ENCODE results near the gene RAPGEF1. TPM values are rescaled to one million over a fixed set of nuclear protein-coding genes. Genes with fewer than 3 reads are reported as not detected.
A peak's percentile ranks its signal among the peaks of the same experiment; 100 is the strongest.

RAPGEF1 gene
- total and polyA plus RNA-seq, 2 of the 13 experiments (the other 11 are each of a cell fraction or from before 2014, with no cell fraction given): 21.2 to 38.9 TPM

DNA sequence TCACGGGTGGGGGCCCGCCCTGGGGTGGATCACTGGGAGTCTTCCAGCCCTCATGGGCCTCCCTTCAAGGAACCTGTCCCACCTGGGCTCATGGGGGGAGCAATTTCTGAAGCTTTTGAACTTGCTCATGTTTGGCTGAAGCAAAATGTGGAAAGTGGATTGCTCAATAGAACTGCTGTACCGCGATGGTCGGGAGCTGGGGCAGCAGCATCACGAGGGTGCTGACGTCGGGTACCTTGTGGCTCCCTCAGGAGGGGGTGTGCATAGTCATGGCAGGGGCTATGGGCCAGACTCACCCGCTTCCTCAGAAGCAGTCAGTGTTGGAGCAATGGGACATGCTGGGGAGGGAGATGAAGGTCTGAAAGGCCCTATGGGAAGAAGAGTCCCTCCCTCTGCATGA is 136.7 kb downstream of the RAPGEF1 start:
- intact Hi-C loops (cut with micrococcal nuclease; ENCODE audit: unreplicated experiment): no loop called here
- DNase-seq (ENCODE audit: low spot score): no peak
- ChIA-PET POLR2A (interaction anchor here (1.5 to 2.0 kb wide), 2 partner anchors 132 to 134 kb away, joined by 4 to 8 read pairs; no protein-coding TSS in a partner anchor), CTCF (ENCODE audit: low intra/inter-chr PET ratio, low total read pairs) (no interaction called here)
- H3K4me2 ChIP-seq (ENCODE audit: low read depth, low read length): no peak overlapping the region
- no peak for FAIRE-seq
- no peak for ATAC-seq
- BruUV-seq (replicated peaks): no TSS peak
- WGBS (ENCODE audit: low lambda C conversion rate): 86% methylated on average over 7 of the region's 9 CpGs
- H3K36me3 ChIP-seq (replicated peaks in 1 of 2; ENCODE audit: control insufficient read depth in 1 of 2, insufficient read depth in 2 of 2, low read length in 2 of 2): peaks cover 6 to 7% of the 10 kb centered on the region in 2 experiments
- no peak overlapping the region for H3K9ac ChIP-seq (ENCODE audit: insufficient read depth, low read depth, low read length)
- no peak overlapping the region for H3K4me3 ChIP-seq (replicated peaks in 1 of 3; ENCODE audit: insufficient read depth in 1 of 3, low read depth in 2 of 3, low read length in 3 of 3)
- no peak overlapping the region for H2AFZ ChIP-seq (ENCODE audit: low read length)
- in situ Hi-C loops (cut with HindIII; ENCODE audit: extremely low pct_ligation_motif_present, low pct_unique_long_range_greater_than_20kb): no loop called here
- H3K27ac ChIP-seq (ENCODE audit: extremely low read length, insufficient read depth, low read length): no peak overlapping the region
- no peaks in the 10 kb centered on the region for H3K79me2 ChIP-seq (ENCODE audit: insufficient read depth, low read length)
- H4K20me1 ChIP-seq (ENCODE audit: insufficient read depth, low read length): no peaks in the 10 kb centered on the region
- H3K4me1 ChIP-seq (ENCODE audit: insufficient read depth, low read length): peaks cover 73% of the 10 kb centered on the region
- no peaks in the 10 kb centered on the region for H3K27me3 ChIP-seq (ENCODE audit: control insufficient read depth in 1 of 2, insufficient read depth in 2 of 2, low read length in 2 of 2)
- no peaks in the 10 kb centered on the region for H3K9me3 ChIP-seq (ENCODE audit: low read length)
- no peak for TF ChIP-seq SIX1 (CRISPR knock-in tag; IDR thresholded peaks at IDR 0.05; ENCODE audit: borderline replicate concordance)
- no peak for TF ChIP-seq MIER2 (CRISPR knock-in tag; IDR thresholded peaks at IDR 0.05)
- TF ChIP-seq MED1 (CRISPR knock-in tag; IDR thresholded peaks at IDR 0.05): no peak
- TF ChIP-seq, protein P1, sequence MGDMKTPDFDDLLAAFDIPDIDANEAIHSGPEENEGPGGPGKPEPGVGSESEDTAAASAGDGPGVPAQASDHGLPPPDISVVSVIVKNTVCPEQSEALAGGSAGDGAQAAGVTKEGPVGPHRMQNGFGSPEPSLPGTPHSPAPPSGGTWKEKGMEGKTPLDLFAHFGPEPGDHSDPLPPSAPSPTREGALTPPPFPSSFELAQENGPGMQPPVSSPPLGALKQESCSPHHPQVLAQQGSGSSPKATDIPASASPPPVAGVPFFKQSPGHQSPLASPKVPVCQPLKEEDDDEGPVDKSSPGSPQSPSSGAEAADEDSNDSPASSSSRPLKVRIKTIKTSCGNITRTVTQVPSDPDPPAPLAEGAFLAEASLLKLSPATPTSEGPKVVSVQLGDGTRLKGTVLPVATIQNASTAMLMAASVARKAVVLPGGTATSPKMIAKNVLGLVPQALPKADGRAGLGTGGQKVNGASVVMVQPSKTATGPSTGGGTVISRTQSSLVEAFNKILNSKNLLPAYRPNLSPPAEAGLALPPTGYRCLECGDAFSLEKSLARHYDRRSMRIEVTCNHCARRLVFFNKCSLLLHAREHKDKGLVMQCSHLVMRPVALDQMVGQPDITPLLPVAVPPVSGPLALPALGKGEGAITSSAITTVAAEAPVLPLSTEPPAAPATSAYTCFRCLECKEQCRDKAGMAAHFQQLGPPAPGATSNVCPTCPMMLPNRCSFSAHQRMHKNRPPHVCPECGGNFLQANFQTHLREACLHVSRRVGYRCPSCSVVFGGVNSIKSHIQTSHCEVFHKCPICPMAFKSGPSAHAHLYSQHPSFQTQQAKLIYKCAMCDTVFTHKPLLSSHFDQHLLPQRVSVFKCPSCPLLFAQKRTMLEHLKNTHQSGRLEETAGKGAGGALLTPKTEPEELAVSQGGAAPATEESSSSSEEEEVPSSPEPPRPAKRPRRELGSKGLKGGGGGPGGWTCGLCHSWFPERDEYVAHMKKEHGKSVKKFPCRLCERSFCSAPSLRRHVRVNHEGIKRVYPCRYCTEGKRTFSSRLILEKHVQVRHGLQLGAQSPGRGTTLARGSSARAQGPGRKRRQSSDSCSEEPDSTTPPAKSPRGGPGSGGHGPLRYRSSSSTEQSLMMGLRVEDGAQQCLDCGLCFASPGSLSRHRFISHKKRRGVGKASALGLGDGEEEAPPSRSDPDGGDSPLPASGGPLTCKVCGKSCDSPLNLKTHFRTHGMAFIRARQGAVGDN (CRISPR knock-in tag; IDR thresholded peaks at IDR 0.05): peak; percentile 61; the same call in 1 of the 2 replicates
- TF ChIP-seq, protein P2, sequence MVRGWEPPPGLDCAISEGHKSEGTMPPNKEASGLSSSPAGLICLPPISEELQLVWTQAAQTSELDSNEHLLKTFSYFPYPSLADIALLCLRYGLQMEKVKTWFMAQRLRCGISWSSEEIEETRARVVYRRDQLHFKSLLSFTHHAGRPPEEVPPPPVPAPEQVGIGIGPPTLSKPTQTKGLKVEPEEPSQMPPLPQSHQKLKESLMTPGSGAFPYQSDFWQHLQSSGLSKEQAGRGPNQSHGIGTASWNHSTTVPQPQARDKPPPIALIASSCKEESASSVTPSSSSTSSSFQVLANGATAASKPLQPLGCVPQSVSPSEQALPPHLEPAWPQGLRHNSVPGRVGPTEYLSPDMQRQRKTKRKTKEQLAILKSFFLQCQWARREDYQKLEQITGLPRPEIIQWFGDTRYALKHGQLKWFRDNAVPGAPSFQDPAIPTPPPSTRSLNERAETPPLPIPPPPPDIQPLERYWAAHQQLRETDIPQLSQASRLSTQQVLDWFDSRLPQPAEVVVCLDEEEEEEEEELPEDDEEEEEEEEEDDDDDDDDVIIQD (CRISPR knock-in tag; IDR thresholded peaks at IDR 0.05; ENCODE audit: low read depth): no peak
- TF ChIP-seq FOXK2 (IDR thresholded peaks at IDR 0.05): no peak
- TF ChIP-seq, protein P3, sequence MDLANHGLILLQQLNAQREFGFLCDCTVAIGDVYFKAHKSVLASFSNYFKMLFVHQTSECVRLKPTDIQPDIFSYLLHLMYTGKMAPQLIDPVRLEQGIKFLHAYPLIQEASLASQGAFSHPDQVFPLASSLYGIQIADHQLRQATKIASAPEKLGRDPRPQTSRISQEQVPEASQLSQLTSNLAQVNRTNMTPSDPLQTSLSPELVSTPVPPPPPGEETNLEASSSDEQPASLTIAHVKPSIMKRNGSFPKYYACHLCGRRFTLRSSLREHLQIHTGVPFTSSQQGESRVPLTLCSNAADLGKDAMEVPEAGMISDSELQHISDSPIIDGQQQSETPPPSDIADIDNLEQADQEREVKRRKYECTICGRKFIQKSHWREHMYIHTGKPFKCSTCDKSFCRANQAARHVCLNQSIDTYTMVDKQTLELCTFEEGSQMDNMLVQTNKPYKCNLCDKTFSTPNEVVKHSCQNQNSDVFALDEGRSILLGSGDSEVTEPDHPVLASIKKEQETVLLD (CRISPR knock-in tag; IDR thresholded peaks at IDR 0.05; ENCODE audit: low read depth): no peak
- no peak for TF ChIP-seq FOXO1 (CRISPR knock-in tag; IDR thresholded peaks at IDR 0.05)
- TF ChIP-seq ZEB1 (IDR thresholded peaks at IDR 0.05; ENCODE audit: insufficient replicate concordance, low read depth): no peak
- TF ChIP-seq, protein P4, sequence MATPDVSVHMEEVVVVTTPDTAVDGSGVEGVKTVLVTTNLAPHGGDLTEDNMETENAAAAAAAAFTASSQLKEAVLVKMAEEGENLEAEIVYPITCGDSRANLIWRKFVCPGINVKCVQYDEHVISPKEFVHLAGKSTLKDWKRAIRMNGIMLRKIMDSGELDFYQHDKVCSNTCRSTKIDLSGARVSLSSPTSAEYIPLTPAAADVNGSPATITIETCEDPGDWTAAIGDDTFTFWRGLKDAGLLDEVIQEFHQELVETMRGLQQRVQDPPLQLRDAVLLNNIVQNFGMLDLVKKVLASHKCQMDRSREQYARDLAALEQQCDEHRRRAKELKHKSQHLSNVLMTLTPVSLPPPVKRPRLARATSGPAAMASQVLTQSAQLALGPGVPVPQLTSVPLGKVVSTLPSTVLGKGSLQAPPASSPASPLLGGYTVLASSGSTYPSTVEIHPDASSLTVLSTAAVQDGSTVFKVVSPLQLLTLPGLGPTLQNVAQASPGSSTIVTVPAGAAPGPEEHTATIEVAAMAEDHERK (CRISPR knock-in tag; IDR thresholded peaks at IDR 0.05; ENCODE audit: low read depth): no peak
- peak; percentile 62; the same call in 1 of the 2 replicates for TF ChIP-seq CEBPB (IDR thresholded peaks at IDR 0.05; ENCODE audit: borderline replicate concordance, low read depth, low read length)
- TF ChIP-seq, protein P5, sequence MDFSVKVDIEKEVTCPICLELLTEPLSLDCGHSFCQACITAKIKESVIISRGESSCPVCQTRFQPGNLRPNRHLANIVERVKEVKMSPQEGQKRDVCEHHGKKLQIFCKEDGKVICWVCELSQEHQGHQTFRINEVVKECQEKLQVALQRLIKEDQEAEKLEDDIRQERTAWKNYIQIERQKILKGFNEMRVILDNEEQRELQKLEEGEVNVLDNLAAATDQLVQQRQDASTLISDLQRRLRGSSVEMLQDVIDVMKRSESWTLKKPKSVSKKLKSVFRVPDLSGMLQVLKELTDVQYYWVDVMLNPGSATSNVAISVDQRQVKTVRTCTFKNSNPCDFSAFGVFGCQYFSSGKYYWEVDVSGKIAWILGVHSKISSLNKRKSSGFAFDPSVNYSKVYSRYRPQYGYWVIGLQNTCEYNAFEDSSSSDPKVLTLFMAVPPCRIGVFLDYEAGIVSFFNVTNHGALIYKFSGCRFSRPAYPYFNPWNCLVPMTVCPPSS (IDR thresholded peaks at IDR 0.05): no peak
- no peak for TF ChIP-seq HOXA3 (CRISPR knock-in tag; IDR thresholded peaks at IDR 0.05)
